WTC11 (cell line): Measurements from ENCODE around the gene GABBR1. TPM values are rescaled to one million over a fixed set of nuclear protein-coding genes. Genes with fewer than 3 reads are reported as not detected.

Source experiments
- ATAC-seq: fragments of 200-7000 bp; cut with Tn5 transposase; 2 replicates; pipeline ENCODE4 v1.10.0; 2021; ENCODE audit warnings: mild to moderate bottlenecking, moderate library complexity
- CTCF ChIA-PET: fragments of 300-600 bp; sonication (Branson Sonifier 250); formaldehyde crosslinking; loops from one replicate; lab custom pipeline; 2021; ENCODE audit warnings: antibody characterized with exemption; lab: Charles Lee
- POLR2A ChIA-PET: fragments of 350-600 bp; sonication (Branson Sonifier 250); formaldehyde crosslinking; loops from one replicate; lab custom pipeline; 2021; ENCODE audit warnings: antibody characterized with exemption; lab: Charles Lee
- DNase-seq: peaks from one replicate; pipeline ENCODE4 v3.0.0; 2021; ENCODE audit warnings: low spot score
- H3K27ac Mint-ChIP-seq: 2 replicates; pipeline ENCODE4 v1.8.0; 2021; ENCODE audit warnings: mixed read lengths
- H3K27me3 Mint-ChIP-seq: 2 replicates; pipeline ENCODE4 v1.8.0; 2021; ENCODE audit warnings: low read depth, mild to moderate bottlenecking, moderate library complexity, mixed read lengths
- H3K36me3 Mint-ChIP-seq: 2 replicates; pipeline ENCODE4 v1.8.0; 2021; ENCODE audit warnings: mixed read lengths
- H3K4me1 Mint-ChIP-seq: 2 replicates; pipeline ENCODE4 v1.8.0; 2022; ENCODE audit warnings: mixed read lengths
- H3K4me3 Mint-ChIP-seq: 2 replicates; pipeline ENCODE4 v1.8.0; 2021; ENCODE audit warnings: mild to moderate bottlenecking, moderate library complexity, mixed read lengths
- H3K9me3 Mint-ChIP-seq: 2 replicates; pipeline ENCODE4 v1.8.0; 2021; ENCODE audit warnings: mixed read lengths
- AR ChIP-seq: fragments of 250-450 bp; sonication (Bioruptor Pico); IDR thresholded peaks from 2 replicates; pipeline ENCODE4 v1.9.0; 2021; ENCODE audit warnings: mild to moderate bottlenecking
- ARID4B ChIP-seq: sonication (generic); formaldehyde crosslinking; IDR thresholded peaks from 2 replicates; pipeline ENCODE4 v1.8.0; 2023; ENCODE audit warnings: missing genetic modification reagents, mild to moderate bottlenecking, borderline replicate concordance
- ATF1 ChIP-seq: sonication (generic); formaldehyde crosslinking; IDR thresholded peaks from 2 replicates; pipeline ENCODE4 v1.8.1; 2023; ENCODE audit warnings: mild to moderate bottlenecking, moderate library complexity, missing genetic modification reagents
- ATF6 ChIP-seq: sonication (generic); formaldehyde crosslinking; IDR thresholded peaks from 2 replicates; pipeline ENCODE4 v1.8.1; 2023; ENCODE audit warnings: mild to moderate bottlenecking, missing genetic modification reagents
- CDX4 ChIP-seq: fragments of 250-450 bp; sonication (Bioruptor Pico); IDR thresholded peaks from 2 replicates; pipeline ENCODE4 v1.9.0; 2021; ENCODE audit warnings: moderate library complexity, mild to moderate bottlenecking, inconsistent platforms, borderline replicate concordance
- EMX1 ChIP-seq: fragments of 250-450 bp; sonication (Bioruptor Pico); IDR thresholded peaks from 2 replicates; pipeline ENCODE4 v1.8.0; 2021; ENCODE audit warnings: mild to moderate bottlenecking
- ESRRA ChIP-seq: sonication (generic); formaldehyde crosslinking; IDR thresholded peaks from 2 replicates; pipeline ENCODE4 v1.8.1; 2022; ENCODE audit warnings: mild to moderate bottlenecking, missing genetic modification reagents, borderline replicate concordance
- FOXP1 ChIP-seq: sonication (generic); formaldehyde crosslinking; IDR thresholded peaks from 2 replicates; pipeline ENCODE4 v1.8.0; 2022; ENCODE audit warnings: missing genetic modification reagents, mild to moderate bottlenecking, moderate library complexity, borderline replicate concordance
- MLX ChIP-seq: sonication (generic); formaldehyde crosslinking; IDR thresholded peaks from 2 replicates; pipeline ENCODE4 v1.8.1; 2023; ENCODE audit warnings: mild to moderate bottlenecking, missing genetic modification reagents, moderate library complexity
- MYBL2 ChIP-seq: sonication (generic); formaldehyde crosslinking; IDR thresholded peaks from 2 replicates; pipeline ENCODE4 v1.8.1; 2023; ENCODE audit warnings: mild to moderate bottlenecking, moderate library complexity, missing genetic modification reagents
- NFE2L1 ChIP-seq: sonication (generic); formaldehyde crosslinking; IDR thresholded peaks from 2 replicates; pipeline ENCODE4 v1.8.1; 2023; ENCODE audit warnings: missing genetic modification reagents
- OVOL2 ChIP-seq: fragments of 250-450 bp; sonication (Bioruptor Pico); IDR thresholded peaks from 2 replicates; pipeline ENCODE4 v1.9.0; 2021; ENCODE audit warnings: mild to moderate bottlenecking, borderline replicate concordance
- TP53 ChIP-seq: sonication (generic); formaldehyde crosslinking; IDR thresholded peaks from 2 replicates; pipeline ENCODE4 v1.8.1; 2023; ENCODE audit warnings: mild to moderate bottlenecking, missing genetic modification reagents
- ZNF121 ChIP-seq: sonication (generic); formaldehyde crosslinking; IDR thresholded peaks from 2 replicates; pipeline ENCODE4 v1.8.0; 2023; ENCODE audit warnings: missing genetic modification reagents
- ZNF281 ChIP-seq: sonication (generic); formaldehyde crosslinking; IDR thresholded peaks from 2 replicates; pipeline ENCODE4 v1.8.0; 2023; ENCODE audit warnings: mild to moderate bottlenecking, missing genetic modification reagents
- ZNF317 ChIP-seq: sonication (generic); formaldehyde crosslinking; IDR thresholded peaks from 2 replicates; pipeline ENCODE4 v1.8.1; 2023; ENCODE audit warnings: low read depth, mild to moderate bottlenecking, moderate library complexity, missing genetic modification reagents, borderline replicate concordance
- ZSCAN18 ChIP-seq: fragments of 250-450 bp; sonication (Bioruptor Pico); IDR thresholded peaks from 2 replicates; pipeline ENCODE4 v2.1.2; 2022; ENCODE audit warnings: mild to moderate bottlenecking, moderate library complexity
- total RNA-seq: library from RNA; stranded (reverse); gene quantifications from 3 replicates; pipeline ENCODE4 v1.2.3, GENCODE V29; 2021

GABBR1 gene
- total RNA-seq, 1 experiment from 2014 or later = 107 TPM

- TF ChIP-seq MLX (no peak), ATF1 (CRISPR knock-in tag) (no peak), ZSCAN18 (CRISPR knock-in tag) (no peak), FOXP1 (CRISPR knock-in tag) (no peak), ZNF281 (CRISPR knock-in tag) (no peak)
- TF ChIP-seq, all 79 proteins: peak for 0
Measured at GRCh38 chr6:29530671-29531310, 102.2 kb downstream of the GABBR1 start (continued).

GRCh38 chr6:29529956-29530355 is 103.0 kb downstream of the GABBR1 start:
- Mint-ChIP-seq H3K36me3 (no peaks in the 10 kb centered on the region; the same call in 1 of the 2 replicates), H3K27ac (no peak overlapping the region), H3K27me3 (no peaks in the 10 kb centered on the region; the same call in 1 of the 2 replicates), H3K9me3 (peaks cover 16% of the 10 kb centered on the region), H3K4me3 (no peak overlapping the region), H3K4me1 (peaks cover 13% of the 10 kb centered on the region)
- TF ChIP-seq MYBL2 (CRISPR knock-in tag) (no peak), TP53 (CRISPR knock-in tag) (no peak), ZNF317 (CRISPR knock-in tag) (no peak), FOXP1 (CRISPR knock-in tag) (no peak), ESRRA (CRISPR knock-in tag) (no peak), OVOL2 (no peak), CDX4 (CRISPR knock-in tag) (no peak), NFE2L1 (CRISPR knock-in tag) (no peak), ATF6 (no peak), EMX1 (CRISPR knock-in tag) (no peak), ZNF121 (CRISPR knock-in tag) (no peak)
- ATAC-seq = no peak
- no peak for DNase-seq
- CTCF ChIA-PET = no interaction called here
- POLR2A ChIA-PET = no interaction called here

GRCh38 chr6:29528988-29529560 is 103.9 kb downstream of the GABBR1 start:
- ChIA-PET POLR2A (interaction anchor here (0.6 kb wide), 1 partner anchor 541 kb away, joined by 8 read pairs; no protein-coding TSS in a partner anchor), CTCF (no interaction called here)
- Mint-ChIP-seq H3K9me3 (peaks cover 20% of the 10 kb centered on the region), H3K4me1 (peaks cover 20% of the 10 kb centered on the region), H3K36me3 (peaks cover 8% of the 10 kb centered on the region), H3K4me3 (no peak overlapping the region), H3K27ac (no peak overlapping the region), H3K27me3 (no peaks in the 10 kb centered on the region)
- no peak for DNase-seq
- ATAC-seq = no peak
- TF ChIP-seq AR (no peak), ARID4B (CRISPR knock-in tag) (no peak)
